GM12874 (cell line): ENCODE data around the gene TMEM266.

Experiments
- CTCF ChIP-seq: IDR thresholded peaks from 2 replicates; pipeline ENCODE4 v1.5.1; 2011; ENCODE audit warnings: low read depth, mild to moderate bottlenecking, control low read depth, low read length, moderate library complexity; ENCODE audit not compliant: insufficient read depth

The TMEM266 gene

GRCh38 chr15:76239786-76240185 lies 180.0 kb downstream of the TMEM266 start:
- TF ChIP-seq CTCF: no peak

GRCh38 chr15:76245072-76245610 lies 185.4 kb downstream of the TMEM266 start:
- no peak for TF ChIP-seq CTCF

GRCh38 chr15:76251717-76252116 lies 191.9 kb downstream of the TMEM266 start:
- no peak for TF ChIP-seq CTCF

- TF ChIP-seq CTCF: no peak
Observed at GRCh38 chr15:76252249-76252648, 192.5 kb downstream of the TMEM266 start.

GRCh38 chr15:76253691-76254473 lies 194.1 kb downstream of the TMEM266 start:
- no peak for TF ChIP-seq CTCF
